Epithelial cell of proximal tubule (primary cell): Measurements from ENCODE around the gene HBG1. TPM values are rescaled to one million over a fixed set of nuclear protein-coding genes. Genes with fewer than 3 reads are reported as not detected.

ENCODE experiments used
- DNase-seq: peaks from one replicate; pipeline ENCODE4 v3.0.0-alpha.2; 2011; ENCODE audit warnings: low read depth
- H3K4me3 ChIP-seq: 2 replicates; pipeline ENCODE4 v1.5.1; 2011; ENCODE audit warnings: low read depth, mild to moderate bottlenecking, low read length
- CTCF ChIP-seq: conservative IDR thresholded peaks from 2 replicates; pipeline ENCODE4 v1.5.1; 2012; ENCODE audit warnings: low read depth, mild to moderate bottlenecking, low read length
- total RNA-seq: library from RNA; depleted of rRNA; stranded (reverse); fragments of >200 nt; gene quantifications from 2 replicates; pipeline ENCODE4 v1.2.3, GENCODE V29; 2015

HBG1 gene
- total RNA-seq, 1 donor from 2014 or later, result not detected

GRCh38 chr11:5200582-5200981 is 49.1 kb downstream of the HBG1 start, which contains the start of gene OR51V1:
Gene OR51V1, minus strand, starts transcription at chr11:5200682. Its CDS starts 0 bp downstream, at chr11:5200682.
- H3K4me3 ChIP-seq, result no peak within 1 kb of the TSS
- no peak for DNase-seq
- no peak for TF ChIP-seq CTCF

DNA sequence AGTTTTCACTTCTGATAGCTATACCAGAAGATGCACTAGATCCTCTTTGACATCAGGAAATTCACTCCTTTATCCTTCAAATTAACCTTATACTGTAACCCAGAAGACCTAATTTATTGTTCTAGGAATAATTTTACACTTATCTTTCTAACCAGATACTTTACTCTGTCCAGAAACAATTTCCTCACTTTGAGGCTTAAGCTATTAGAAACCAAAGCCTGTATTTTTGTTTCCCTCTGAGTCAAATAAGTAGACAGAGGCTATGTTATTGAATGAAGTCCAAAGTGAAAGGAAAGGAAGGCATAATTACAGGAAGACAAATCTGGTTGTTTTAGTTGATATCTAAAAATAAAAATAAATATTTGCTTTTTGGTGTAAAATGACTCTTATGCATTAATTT is 51.4 kb downstream of the HBG1 start:
- no peak for DNase-seq
- no peak for TF ChIP-seq CTCF
- H3K4me3 ChIP-seq, result no peak overlapping the region

Other genes with a start within 250 kb of the HBG1 start
- gene OR52J3, start 203.3 kb downstream of the HBG1 start, total RNA-seq, result not detected in 2 replicates
- gene OR52E2, start 190.2 kb downstream of the HBG1 start, total RNA-seq, result not detected in 2 replicates
- gene OR52E1, start 180.3 kb downstream of the HBG1 start, total RNA-seq, result not detected in 2 replicates
- gene OR52A5, start 111.5 kb downstream of the HBG1 start, total RNA-seq, result not detected in 2 replicates
- gene OR52A1, start 95.1 kb downstream of the HBG1 start, total RNA-seq, result not detected in 2 replicates
- not detected in 2 replicates for gene OR51V1, start 49.2 kb downstream of the HBG1 start, total RNA-seq
- gene HBB, start 22.8 kb downstream of the HBG1 start, total RNA-seq, result not detected in 2 replicates
- gene HBD, start 15.4 kb downstream of the HBG1 start, total RNA-seq, result not detected in 2 replicates
- gene HBG2, start 4.9 kb upstream of the HBG1 start, total RNA-seq, result not detected in 2 replicates
- gene HBE1, start 20.1 kb upstream of the HBG1 start, total RNA-seq, result not detected in 2 replicates
- not detected in 2 replicates for gene OR51B4, start 52.1 kb upstream of the HBG1 start, total RNA-seq
- not detected in 2 replicates for gene OR51B2, start 74.4 kb upstream of the HBG1 start, total RNA-seq
- not detected in 2 replicates for gene OR51B5, start 93.7 kb upstream of the HBG1 start, total RNA-seq
- not detected in 2 replicates for gene OR51B6, start 101.7 kb upstream of the HBG1 start, total RNA-seq
- gene OR51M1, start 134.0 kb upstream of the HBG1 start, total RNA-seq, result not detected in 2 replicates
- not detected in 2 replicates for gene OR51Q1, start 172.3 kb upstream of the HBG1 start, total RNA-seq
- gene OR51I1, start 191.7 kb upstream of the HBG1 start, total RNA-seq, result not detected in 2 replicates
- gene OR51I2, start 199.5 kb upstream of the HBG1 start, total RNA-seq, result not detected in 2 replicates
- gene OR52D1, start 238.8 kb upstream of the HBG1 start, total RNA-seq, result not detected in 2 replicates